ENCODE results near the gene CFAP107.

CFAP107 gene

GRCh38 chr1:12771186-12771585 is 25.2 kb downstream of the CFAP107 start:
- TF ChIP-seq SIN3A (IDR thresholded peaks at IDR 0.05; ENCODE audit: borderline replicate concordance, insufficient read depth, low read length) (no peak), TAF1 (IDR thresholded peaks at IDR 0.05; ENCODE audit: borderline replicate concordance, insufficient read depth, low read length) (no peak), POLR2AphosphoS5 (IDR thresholded peaks at IDR 0.05; ENCODE audit: low read depth, low read length) (no peak), FOXP2 (optimal IDR thresholded peaks at IDR 0.05; ENCODE audit: borderline replicate concordance, extremely low read depth, extremely low read length, insufficient read depth) (no peak)
- TF ChIP-seq, protein P1, sequence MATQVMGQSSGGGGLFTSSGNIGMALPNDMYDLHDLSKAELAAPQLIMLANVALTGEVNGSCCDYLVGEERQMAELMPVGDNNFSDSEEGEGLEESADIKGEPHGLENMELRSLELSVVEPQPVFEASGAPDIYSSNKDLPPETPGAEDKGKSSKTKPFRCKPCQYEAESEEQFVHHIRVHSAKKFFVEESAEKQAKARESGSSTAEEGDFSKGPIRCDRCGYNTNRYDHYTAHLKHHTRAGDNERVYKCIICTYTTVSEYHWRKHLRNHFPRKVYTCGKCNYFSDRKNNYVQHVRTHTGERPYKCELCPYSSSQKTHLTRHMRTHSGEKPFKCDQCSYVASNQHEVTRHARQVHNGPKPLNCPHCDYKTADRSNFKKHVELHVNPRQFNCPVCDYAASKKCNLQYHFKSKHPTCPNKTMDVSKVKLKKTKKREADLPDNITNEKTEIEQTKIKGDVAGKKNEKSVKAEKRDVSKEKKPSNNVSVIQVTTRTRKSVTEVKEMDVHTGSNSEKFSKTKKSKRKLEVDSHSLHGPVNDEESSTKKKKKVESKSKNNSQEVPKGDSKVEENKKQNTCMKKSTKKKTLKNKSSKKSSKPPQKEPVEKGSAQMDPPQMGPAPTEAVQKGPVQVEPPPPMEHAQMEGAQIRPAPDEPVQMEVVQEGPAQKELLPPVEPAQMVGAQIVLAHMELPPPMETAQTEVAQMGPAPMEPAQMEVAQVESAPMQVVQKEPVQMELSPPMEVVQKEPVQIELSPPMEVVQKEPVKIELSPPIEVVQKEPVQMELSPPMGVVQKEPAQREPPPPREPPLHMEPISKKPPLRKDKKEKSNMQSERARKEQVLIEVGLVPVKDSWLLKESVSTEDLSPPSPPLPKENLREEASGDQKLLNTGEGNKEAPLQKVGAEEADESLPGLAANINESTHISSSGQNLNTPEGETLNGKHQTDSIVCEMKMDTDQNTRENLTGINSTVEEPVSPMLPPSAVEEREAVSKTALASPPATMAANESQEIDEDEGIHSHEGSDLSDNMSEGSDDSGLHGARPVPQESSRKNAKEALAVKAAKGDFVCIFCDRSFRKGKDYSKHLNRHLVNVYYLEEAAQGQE (IDR thresholded peaks at IDR 0.05; ENCODE audit: insufficient read depth in 1 of 2, low read depth in 2 of 2, low read length in 2 of 2), result no peak

DNA sequence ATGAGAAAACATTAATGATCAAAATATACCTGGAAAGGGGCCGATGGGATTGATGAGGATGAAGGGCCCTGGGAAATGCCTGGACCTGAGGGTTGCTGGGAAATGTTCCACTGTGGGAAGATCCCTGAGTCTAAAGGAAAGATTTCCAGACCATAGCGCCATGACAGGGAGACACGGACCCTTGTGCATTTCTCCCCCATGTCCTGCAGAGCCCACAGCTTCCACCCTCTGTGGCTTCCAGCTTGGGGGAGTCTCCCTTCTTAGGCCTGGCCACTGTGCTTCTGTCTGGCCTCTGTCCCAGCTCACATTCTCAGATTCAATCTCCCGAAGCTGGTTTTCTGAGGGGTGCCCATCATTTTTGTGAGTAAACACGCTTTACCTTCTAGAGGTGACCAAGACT is 26.5 kb downstream of the CFAP107 start:
- no peak for TF ChIP-seq TAF1 (IDR thresholded peaks at IDR 0.05; ENCODE audit: borderline replicate concordance, insufficient read depth, low read length)
- TF ChIP-seq POLR2AphosphoS5 (IDR thresholded peaks at IDR 0.05; ENCODE audit: low read depth, low read length), result no peak
- TF ChIP-seq, protein P1 (IDR thresholded peaks at IDR 0.05; ENCODE audit: insufficient read depth in 1 of 2, low read depth in 2 of 2, low read length in 2 of 2), result no peak
- TF ChIP-seq FOXP2 (optimal IDR thresholded peaks at IDR 0.05; ENCODE audit: borderline replicate concordance, extremely low read depth, extremely low read length, insufficient read depth), result no peak

DNA sequence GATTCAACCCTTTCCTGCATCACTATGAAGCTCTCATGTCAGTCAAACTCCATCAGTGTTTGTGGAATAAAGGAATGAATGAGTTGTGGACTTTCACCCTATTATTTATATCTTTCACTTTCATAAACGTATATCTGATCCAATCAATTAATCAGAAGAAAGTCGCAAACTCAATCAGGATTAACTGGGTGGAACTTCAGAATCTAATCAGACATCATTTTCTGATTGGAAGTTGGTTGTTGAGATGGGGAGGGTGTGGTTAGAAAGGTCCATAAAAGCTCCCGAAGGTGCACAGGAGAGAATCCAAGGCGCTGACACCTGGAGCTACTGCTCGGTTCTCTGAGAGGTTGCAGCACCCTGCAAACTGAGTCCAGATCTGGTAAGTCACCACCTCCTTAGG is 27.4 kb downstream of the CFAP107 start, which contains the start of gene PRAMEF12:
Gene PRAMEF12 (plus strand): TSS at position 301 of the 400 bp plus-strand sequence. CDS start 1,130 bp downstream, outside the sequence.
- TF ChIP-seq SIN3A (IDR thresholded peaks at IDR 0.05; ENCODE audit: borderline replicate concordance, insufficient read depth, low read length) (no peak), TAF1 (IDR thresholded peaks at IDR 0.05; ENCODE audit: borderline replicate concordance, insufficient read depth, low read length) (no peak), POLR2AphosphoS5 (IDR thresholded peaks at IDR 0.05; ENCODE audit: low read depth, low read length) (no peak), FOXP2 (optimal IDR thresholded peaks at IDR 0.05; ENCODE audit: borderline replicate concordance, extremely low read depth, extremely low read length, insufficient read depth) (no peak)
- TF ChIP-seq, protein P1 (IDR thresholded peaks at IDR 0.05; ENCODE audit: insufficient read depth in 1 of 2, low read depth in 2 of 2, low read length in 2 of 2), result no peak

GRCh38 chr1:12774801-12775345 is 28.9 kb downstream of the CFAP107 start:
- TF ChIP-seq TAF1 (IDR thresholded peaks at IDR 0.05; ENCODE audit: borderline replicate concordance, insufficient read depth, low read length), result no peak
- TF ChIP-seq, protein P1 (IDR thresholded peaks at IDR 0.05; ENCODE audit: insufficient read depth in 1 of 2, low read depth in 2 of 2, low read length in 2 of 2), result no peak
- TF ChIP-seq SIN3A (IDR thresholded peaks at IDR 0.05; ENCODE audit: borderline replicate concordance, insufficient read depth, low read length), result no peak
- TF ChIP-seq FOXP2 (optimal IDR thresholded peaks at IDR 0.05; ENCODE audit: borderline replicate concordance, extremely low read depth, extremely low read length, insufficient read depth), result no peak
- no peak for TF ChIP-seq POLR2AphosphoS5 (IDR thresholded peaks at IDR 0.05; ENCODE audit: low read depth, low read length)
